HG02610 (cell line): ENCODE data around the gene TMEM175.
"Not testable (repeated sequence)": the region's sequence is repeated elsewhere in the genome, so short reads cannot be mapped to it uniquely, and the experiment has no call there.

Experiments used
- ATAC-seq: cut with Tn5 transposase; IDR thresholded peaks from one replicate; pipeline ENCODE4 v1.9.1; 2021; ENCODE audit warnings: mild to moderate bottlenecking, moderate library complexity; ENCODE audit not compliant: unreplicated experiment

The TMEM175 gene

DNA sequence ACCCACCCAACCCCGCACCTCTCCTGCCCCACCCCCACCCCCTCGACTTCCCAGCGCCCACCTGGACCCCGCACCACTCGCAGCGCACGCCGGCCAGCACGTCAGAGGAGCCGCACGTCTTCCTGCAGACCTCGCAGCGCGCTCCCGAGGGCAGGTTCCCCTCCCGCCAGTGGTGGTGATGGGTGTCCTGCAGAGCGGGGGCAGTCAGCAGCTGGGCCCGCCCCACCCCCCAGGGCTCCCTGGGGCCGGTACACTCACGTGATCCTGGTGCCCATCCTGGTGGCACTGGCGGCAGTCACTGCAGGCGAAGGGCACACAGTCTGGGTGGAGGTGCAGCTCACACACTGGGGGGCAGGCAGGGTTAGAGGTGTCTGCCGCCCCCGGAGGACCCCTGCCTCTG lies 36.0 kb downstream of the TMEM175 start:
- no peak for ATAC-seq

DNA sequence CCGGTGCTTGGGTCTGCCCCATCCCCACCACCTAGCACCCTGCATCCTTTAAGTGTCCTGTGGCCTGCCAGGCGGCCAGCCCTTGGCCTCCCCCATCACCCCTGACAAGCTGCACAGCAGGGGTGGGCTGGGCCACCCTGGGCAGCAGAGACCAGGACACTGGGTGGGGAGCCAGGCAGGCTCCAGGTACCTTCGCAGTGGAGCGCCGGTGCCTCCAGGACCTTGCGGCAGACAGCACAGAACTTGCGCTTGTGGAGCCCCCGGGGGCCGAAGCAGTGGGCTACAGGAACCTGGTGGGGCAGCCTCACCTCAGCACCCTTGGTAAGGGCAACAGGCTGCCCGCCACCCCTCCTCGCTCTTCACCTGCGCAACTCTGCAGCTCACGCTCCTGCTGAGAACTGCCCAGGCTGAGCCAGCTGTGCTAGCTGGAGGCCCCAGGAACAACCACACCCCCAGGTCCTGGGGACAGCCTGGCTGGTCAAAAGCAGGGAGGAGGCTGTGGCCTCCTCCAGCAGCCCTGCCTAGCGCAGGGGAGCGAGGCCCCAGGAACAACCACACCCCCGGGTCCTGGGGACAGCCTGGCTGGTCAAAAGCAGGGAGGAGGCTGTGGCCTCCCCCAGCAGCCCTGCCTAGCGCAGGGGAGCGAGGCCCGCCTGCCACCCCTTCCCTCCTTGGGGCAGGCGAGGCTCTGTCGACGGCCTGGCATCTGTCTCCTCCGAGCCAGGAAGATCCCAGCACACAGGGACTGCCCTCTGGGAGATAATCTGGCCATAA lies 36.5 kb downstream of the TMEM175 start:
- no peak for ATAC-seq

DNA sequence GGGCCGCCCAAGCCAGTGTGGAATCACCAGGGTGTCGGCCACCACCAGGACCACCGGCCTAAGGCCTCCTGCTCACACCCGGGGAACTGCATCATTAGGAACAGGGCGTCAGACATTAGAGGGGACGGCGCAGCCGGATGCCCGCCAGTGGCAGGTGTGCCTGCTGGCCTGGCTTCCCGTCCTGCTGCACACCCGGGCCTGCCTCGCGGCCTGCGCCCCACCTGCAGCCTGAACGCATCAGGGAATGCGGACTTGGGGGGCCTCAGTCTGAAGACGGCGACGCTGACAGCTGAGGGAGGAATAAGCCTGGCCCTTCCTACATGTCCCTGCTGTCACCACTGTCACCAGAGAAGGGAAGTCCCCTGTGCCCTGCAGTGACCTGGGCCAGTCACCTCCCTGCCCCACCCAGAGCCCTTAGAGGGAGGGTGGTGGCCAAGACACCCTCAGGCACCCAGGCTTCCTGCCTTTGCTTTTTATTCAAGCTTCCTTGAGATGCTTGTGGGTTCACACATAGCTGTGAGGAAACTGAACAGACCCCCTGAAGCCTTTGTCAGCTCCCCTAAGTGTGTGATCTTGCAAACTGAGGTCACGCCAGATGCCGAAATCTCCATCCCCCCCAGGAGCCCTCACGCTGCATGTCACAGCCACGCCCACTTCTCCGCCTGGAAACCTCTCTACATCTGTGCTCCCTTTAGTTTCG lies 37.9 kb downstream of the TMEM175 start:
- no peak for ATAC-seq

DNA sequence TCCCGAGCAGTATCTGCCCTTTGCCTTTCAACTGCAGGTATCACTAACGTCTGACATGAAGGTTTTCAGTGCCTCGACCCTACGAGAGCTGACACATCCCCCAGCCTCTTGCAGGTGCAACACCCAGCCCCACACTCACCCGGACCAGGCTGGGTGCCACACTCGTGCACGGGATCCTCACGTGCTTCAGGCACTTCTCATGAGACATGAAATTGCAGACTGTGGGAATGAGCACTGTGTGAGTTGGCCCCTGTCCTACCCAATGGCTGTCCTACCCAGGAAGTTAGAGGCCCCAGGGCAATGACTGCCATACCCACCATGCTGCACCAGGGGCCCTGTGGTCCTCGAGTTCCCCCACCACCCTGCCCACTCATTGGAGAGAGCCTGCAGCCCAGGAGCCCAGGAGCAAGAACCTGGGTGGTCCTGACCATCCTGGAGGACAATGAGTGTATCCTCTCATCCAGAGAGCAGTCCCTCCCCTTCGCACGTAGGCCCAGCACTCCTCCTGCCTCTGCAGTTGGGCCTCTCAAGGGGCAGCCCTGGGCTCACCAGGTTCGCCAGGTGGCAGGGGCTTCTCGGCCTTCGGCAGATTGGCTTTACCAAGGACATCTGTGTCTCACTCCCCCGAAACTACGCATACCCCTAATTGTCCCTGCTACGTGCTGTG lies 38.7 kb downstream of the TMEM175 start:
- no peak for ATAC-seq

DNA sequence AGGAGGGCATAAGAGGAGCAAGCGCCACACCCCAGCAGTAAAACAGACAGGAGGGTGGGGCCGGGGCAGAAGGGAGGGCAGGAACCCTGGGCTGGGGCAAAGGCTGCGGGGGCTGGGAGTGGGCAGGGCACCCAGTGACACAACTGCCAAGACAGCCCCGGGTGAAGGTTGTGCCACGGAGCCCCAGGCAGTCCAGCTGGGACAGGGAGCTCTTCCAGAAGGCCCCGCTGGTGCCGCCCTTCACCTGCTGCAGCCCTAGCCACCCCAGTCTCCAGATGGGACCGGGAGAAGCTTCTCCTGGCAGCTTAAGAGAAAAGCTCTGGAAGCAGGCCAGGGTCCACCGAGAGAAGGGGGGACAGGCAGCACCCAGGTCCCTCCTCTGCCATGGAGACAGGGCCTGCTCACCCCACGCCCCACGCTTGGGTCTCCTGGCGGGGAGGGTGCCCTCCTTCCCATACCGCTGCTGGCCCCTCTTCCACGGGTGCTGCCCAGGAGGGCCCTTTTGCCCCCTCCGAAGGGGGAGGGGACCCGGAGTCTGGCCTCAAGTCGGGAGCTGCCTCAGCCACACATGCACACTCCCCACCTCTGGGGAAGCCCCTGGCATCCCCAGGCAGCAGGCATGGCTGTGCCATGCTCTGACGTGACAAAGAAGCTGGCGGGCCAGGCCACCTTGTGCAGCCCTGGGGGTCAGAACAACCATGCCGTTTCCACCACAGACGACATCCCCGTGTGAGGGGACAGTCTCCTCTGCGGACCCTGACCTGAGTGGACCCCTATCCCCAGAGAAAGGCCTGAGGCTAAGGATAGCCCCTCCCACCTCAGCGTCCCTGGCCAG lies 39.6 kb downstream of the TMEM175 start:
- no peak for ATAC-seq

DNA sequence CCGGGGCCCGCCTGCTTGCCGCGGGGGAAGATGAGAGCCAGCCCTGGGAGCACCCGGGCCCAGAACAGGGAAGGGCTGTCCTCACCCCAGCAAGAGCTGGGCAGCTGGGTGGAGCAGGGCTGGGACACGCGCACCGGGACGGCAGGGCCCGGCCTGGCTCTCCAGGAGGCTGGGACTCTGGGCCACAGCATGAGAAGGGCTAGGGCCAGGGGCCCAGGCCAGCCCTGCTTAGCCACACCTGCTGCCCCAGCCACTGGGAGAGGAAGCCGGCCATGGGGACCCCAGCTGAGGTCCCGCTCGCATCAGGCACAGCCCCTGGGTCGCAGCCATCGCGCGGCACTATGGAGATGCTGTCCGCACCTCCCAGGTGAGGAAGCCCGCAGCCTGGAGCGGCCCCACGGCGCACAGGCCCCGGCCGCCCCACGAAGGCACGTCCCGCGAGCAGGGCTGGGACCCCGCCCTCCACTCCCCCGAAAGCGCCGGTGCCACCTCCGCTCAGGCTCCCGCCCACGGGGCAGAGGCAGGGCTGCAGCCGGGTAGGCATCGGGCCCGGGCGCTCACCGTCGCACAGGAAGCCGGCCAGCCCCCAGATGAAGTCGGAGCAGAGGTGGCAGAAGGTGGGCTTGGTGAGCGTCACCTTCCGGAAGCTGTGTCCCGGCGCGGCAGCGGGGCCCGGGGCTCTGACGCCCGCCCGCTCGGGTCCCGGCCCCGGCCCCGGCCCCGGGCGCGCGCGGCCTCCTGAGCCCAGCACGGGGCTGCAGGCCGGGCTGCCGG lies 40.6 kb downstream of the TMEM175 start:
- peak; percentile 28 for ATAC-seq

DNA sequence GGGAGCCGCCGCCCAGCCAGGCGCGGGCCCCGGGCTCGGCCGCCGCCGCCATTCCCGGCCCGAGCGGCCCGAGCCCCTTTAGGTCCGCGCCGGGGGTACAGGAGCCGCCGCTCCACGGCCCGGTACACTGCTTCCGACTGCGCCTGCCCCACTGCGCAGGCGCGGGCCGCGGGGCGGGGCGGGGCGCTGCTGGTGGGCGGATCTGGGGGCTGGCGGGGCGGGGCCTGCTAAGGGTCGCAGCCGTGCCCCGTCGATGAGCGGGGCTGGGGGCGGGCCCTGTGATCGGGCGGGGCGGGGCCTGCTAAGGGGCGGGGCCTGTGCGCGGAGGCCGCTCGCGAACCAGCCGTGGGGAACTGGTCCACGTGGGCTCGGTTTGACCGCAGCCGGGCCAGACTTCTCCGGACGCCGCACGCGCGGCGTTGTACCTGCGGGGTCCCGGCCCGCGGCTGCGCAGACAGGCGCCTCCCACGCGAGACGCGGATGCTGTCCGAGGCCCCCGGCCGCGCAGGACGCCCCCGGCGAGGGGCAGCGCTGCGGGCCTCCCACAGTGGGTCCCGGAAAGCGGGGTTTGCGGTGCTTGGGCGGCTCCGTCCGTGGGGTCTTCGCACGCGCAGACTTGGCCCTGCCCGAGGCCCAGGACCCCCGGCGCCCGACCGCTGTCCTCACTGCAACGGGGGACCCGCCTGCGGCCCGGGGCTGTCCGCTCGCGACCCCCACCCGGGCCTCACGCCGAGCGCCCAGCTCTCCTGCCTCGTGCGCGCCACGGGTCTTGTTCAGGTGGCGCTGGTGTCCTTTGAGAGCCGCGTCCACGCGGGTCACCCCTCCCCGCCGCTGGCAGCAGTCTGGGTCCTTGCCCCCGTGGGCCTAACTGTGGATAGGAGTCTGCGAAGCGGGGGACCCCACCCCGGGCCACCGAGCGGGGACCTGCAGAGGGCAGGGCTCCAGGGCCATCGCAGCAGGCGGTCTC lies 41.5 kb downstream of the TMEM175 start, which contains the start of gene DGKQ:
Gene DGKQ, minus strand, starts transcription at position 139 of the 967 bp plus-strand sequence. Its CDS starts 87 bp downstream, at position 52.
- peak; percentile 60 for ATAC-seq

DNA sequence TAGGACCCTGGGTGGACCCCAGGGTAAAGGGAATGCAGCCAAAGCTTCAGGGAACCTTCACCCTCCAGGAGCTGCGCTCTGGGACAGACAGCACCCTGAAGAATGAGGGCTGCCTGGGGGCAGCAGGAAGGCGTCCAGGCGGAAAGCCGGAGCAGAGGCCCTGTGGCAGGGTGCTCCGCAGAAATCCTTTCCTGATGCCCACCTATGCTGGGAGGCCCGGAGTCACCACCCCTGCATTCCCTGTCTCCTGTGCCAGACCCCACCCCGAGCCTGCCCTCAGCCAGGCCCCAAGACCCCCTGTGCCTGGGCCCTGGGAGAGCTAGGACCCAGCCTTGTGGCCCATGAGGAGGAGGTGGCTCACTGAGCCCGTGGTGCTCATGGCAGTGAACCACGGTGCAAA lies 42.4 kb downstream of the TMEM175 start:
- ATAC-seq = no peak

DNA sequence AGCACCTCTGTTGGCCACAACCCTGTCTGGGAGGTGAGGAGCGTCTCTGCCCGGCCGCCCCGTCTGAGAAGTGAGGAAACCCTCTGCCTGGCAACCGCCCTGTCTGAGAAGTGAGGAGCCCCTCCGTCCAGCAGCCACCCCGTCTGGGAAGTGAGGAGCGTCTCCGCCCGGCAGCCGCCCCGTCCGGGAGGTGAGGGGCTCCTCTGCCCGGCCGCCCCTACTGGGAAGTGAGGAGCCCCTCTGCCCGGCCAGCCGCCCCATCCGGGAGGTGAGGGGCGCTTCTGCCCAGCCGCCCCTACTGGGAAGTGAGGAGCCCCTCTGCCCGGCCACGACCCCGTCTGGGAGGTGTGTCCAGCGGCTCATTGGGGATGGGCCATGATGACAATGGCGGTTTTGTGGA lies 43.8 kb downstream of the TMEM175 start:
- not testable (repeated sequence) for ATAC-seq

DNA sequence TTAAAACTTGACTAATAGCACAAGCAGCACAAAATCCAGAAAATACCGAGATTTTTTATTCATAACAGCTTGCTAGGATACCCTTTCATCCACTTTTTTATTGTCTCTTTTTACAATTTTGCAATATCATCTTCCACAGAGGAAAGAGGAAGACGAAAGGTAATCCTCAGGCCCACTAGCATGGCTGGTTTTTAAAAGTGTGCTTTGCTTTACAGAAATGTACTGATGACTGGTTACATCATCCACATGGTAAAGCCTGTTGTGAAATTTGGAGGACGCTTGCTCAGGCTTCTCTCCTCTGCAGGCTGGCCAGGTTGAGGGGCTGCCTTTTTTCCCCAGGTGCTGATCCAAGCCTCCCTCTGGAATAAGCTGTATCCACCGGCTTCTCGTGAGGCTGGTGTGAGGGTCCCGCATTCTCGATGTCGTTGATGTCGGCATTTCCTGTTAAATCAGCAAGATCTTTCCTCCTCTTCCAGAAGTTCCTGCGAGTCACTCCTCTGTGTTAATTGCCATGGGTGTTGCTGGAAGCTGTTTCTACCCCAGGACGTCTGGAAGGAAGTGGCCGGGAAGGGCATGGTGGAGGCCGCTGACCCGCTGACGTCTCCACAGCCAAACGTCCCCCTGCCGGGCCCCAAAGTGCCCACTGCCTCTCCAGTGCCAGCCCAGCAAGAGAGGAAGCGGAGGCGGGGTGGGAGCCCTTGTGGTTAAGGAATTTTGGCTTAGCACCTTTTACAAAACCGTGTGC lies 46.9 kb downstream of the TMEM175 start:
- ATAC-seq = no peak

DNA sequence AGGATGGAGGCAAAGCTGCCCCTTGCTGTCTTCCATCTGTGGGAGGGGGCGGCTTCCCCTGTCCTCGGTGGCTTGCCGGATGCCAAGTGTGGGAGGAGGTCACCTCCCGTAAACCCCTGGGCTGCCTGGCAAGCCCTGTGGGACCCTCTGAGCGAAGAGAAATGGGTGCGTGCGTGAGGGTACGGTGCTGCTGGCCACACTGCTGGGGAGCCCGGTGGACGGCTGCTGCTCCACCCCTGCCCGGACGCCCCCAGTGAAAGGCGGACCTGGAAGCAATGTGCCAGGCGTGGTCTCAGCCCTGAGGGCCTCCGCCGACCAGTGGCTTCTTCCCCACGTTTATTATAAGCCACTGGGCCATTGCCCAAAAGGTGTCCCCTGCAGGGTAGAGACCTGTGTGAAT lies 50.0 kb downstream of the TMEM175 start:
- no peak for ATAC-seq

DNA sequence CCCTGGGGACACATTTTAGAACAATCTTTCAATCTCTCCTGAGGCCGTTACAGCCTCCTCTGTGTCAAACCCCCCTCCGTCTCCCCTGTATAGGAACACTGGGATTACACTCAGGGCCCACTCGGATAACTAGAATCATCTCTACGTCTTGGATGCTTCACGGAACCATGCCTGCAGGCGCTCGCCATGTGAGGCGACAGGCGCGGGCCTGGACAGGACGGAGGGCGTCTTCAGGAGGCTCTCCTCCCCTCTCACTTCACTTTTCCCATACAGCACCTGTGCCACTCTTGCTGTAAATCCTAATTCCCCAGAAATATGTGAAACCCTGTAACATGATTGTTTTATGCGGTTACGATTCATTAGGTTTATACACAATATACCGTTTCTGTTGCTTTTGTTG lies 50.6 kb downstream of the TMEM175 start:
- no peak for ATAC-seq

DNA sequence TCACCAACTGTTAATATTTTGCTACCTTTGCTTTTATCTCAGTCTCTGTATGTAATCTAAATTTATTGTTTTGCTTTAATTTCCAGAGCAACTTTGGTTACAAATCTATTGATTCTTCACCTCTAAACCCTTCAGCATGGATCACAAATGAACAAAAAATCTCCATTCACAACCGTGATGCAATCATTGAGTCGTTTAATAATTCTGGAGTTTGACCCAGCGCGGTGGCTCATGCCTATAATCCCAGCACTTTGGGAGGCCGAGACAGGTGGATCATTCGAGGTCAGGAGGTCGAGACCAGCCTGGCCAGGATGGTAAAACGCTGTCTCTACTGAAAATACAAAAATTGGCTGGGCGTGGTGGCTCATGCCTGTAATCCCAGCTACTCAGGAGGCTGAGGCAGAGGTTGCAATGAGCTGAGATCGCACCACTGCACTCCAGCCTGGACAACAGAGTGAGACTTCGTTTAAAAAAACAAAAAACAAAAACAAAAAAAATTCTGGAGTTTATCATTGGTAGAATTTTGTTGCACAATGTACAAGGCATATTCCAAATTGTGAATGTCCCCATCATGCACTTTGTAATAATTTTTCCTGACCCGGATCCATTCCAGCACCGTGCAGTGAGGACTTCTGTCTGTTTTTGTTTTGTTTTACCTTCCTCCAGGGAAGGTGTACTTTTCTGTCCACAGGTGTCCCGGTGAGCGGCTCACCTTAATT lies 52.2 kb downstream of the TMEM175 start:
- ATAC-seq = no peak

DNA sequence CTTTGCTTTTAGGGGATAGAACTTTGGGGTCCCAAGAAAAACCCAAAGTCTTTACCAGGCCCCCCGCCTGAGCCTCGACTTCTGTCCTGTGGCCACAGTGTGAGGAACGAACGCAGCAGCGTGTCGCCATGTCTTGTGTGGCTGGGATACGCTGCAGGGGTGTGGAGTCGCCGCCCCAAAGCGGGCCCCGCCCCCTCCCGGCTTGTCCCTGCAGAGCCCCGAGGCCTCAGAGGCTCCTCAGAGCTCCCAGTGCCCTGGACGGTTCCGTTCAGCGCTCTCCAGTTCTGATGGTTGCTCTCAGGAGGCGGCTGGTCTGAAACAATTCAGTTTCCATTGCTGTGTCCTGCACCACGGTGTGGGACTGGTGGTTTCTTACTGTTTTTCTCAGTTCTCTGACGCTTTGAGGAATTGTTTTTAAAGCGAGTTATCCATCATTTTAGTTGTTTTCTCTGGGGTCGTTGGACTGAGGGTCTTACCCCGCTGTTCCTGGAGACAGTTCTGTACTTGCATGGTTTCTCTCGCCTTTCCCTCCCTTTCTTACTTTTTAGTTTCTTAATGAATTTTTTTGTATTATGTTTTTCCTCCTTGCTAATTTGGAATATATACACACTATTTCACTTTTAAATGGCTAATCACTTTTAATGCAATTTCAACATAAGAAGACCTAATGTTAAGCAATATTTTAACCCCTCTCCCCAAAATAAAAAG lies 53.0 kb downstream of the TMEM175 start:
- no peak for ATAC-seq

DNA sequence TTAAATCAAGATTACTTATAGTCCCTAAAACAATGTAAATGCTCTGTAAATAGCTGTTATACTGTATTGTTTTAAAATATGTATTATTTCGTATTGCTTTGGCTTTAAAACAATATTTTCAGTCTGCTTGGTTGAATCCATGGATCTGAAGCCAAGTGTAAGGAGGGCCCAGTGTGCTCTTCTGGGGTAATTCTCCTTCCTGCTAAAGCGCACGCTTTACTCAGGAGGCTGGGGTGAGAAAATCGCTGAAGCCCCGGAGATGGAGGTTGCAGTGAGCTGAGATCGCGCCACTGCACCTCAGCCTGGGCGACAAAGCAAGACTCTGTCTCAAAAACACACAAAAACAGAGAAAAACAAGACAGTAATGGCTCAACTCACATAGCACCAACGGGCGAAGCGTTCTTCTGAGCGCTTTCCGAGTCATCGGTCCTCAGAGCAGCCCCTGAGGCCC lies 54.2 kb downstream of the TMEM175 start:
- no peak for ATAC-seq

DNA sequence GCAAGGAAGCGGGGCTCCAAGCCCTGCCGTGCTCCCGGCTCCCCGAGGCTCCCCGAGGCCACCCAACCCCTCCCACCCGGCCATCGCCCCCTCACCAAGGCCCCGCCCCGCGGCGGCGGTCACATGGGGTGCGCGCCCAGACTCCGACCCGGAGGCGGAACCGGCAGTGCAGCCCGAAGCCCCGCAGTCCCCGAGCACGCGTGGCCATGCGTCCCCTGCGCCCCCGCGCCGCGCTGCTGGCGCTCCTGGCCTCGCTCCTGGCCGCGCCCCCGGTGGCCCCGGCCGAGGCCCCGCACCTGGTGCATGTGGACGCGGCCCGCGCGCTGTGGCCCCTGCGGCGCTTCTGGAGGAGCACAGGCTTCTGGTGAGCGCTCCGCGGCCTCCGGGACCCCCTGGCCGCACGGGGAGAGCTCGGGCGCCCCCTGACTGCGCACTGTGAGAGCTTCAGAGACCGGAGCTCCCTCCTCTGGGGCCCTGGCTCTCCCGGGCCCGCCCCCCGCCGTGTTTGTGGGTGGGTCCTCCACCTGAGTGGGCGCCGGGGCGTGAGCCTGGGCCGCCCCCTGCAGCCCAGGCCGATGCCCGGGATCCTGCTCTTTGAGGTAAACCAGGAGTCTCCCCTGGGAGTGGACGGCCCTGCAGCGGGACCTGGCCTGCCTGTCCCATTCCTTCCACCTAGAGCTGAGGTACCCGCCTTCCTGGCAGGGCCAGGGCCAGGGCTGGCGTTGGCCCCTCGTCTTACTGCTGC lies 54.8 kb downstream of the TMEM175 start, which contains the start of gene IDUA:
Gene IDUA, plus strand, starts transcription at position 166 of the 745 bp plus-strand sequence. Its CDS starts 41 bp downstream, at position 207.
- peak; percentile 66 for ATAC-seq
